Liver (tissue), 9 donors: Measurements from ENCODE around the gene TSR1. TPM values are rescaled to one million over a fixed set of nuclear protein-coding genes. Genes with fewer than 3 reads are reported as not detected.

ENCODE experiments used
- DNase-seq: peaks from one replicate; pipeline ENCODE4 v3.0.0-alpha.2; 2017; ENCODE audit warnings: low spot score
- H3K27ac ChIP-seq, 2 donors: one replicate each; pipeline ENCODE4 v1.7.0; 2013; ENCODE audit warnings: inconsistent platforms in 2 of 2, low read length in 2 of 2, control low read depth in 1 of 2, low read depth in 1 of 2, mild to moderate bottlenecking in 1 of 2
- H3K27me3 ChIP-seq, 4 donors: one replicate each; pipeline versions ENCODE4 v1.6.1 to v1.7.0; 2013; ENCODE audit warnings: low read length in 3 of 4, inconsistent platforms in 1 of 4, mild to moderate bottlenecking in 1 of 4, moderate library complexity in 1 of 4; ENCODE audit not compliant: control insufficient read depth in 4 of 4, insufficient read depth in 4 of 4
- H3K36me3 ChIP-seq, 4 donors: one replicate each; pipeline versions ENCODE4 v1.6.1 to v1.7.0; 2013; ENCODE audit warnings: low read length in 3 of 4, mild to moderate bottlenecking in 3 of 4, low read depth in 1 of 4, moderate library complexity in 1 of 4; ENCODE audit not compliant: control insufficient read depth in 4 of 4, insufficient read depth in 3 of 4
- H3K4me1 ChIP-seq, 4 donors: one replicate each; pipeline versions ENCODE4 v1.6.1 to v1.7.0; 2013; ENCODE audit warnings: low read length in 3 of 4, mild to moderate bottlenecking in 3 of 4, moderate library complexity in 1 of 4; ENCODE audit not compliant: control insufficient read depth in 4 of 4, insufficient read depth in 4 of 4
- H3K4me3 ChIP-seq, 3 donors: one replicate each; pipeline versions ENCODE4 v1.6.1 to v1.7.0; 2013; ENCODE audit warnings: low read length in 3 of 3, control low read depth in 1 of 3, low read depth in 1 of 3, mild to moderate bottlenecking in 1 of 3
- H3K9ac ChIP-seq, 2 donors: one replicate each; pipeline ENCODE4 v1.7.0; 2013; ENCODE audit warnings: low read length in 2 of 2, mild to moderate bottlenecking in 2 of 2, moderate library complexity in 2 of 2, control low read depth in 1 of 2, low read depth in 1 of 2
- H3K9me3 ChIP-seq, 4 donors: one replicate each; pipeline versions ENCODE4 v1.6.1 to v1.7.0; 2013; ENCODE audit warnings: low read length in 3 of 4; ENCODE audit not compliant: control insufficient read depth in 4 of 4
- ATF3 ChIP-seq: IDR thresholded peaks from 2 replicates; pipeline ENCODE4 v1.6.1; 2016; ENCODE audit warnings: antibody characterized with exemption
- CTCF ChIP-seq: fragments of 150-350 bp; IDR thresholded peaks from 2 replicates; pipeline ENCODE4 v1.5.1; 2017; ENCODE audit warnings: improper control_type of control experiment, low read depth, low read length; ENCODE audit not compliant: missing input control
- EGR1 ChIP-seq, 2 donors: IDR thresholded peaks; 2 replicates each; pipeline ENCODE4 v1.6.1; 2016 to 2018; ENCODE audit warnings: antibody characterized with exemption in 2 of 2, low read depth in 2 of 2
- GABPA ChIP-seq, 2 donors: IDR thresholded peaks in 1 of 2; conservative IDR thresholded peaks in 1 of 2; 2 replicates each; pipeline ENCODE4 v1.6.1; 2016; ENCODE audit warnings: antibody characterized with exemption in 2 of 2, mild to moderate bottlenecking in 1 of 2, moderate library complexity in 1 of 2
- HNF4A ChIP-seq, 2 donors: conservative IDR thresholded peaks; 2 replicates each; pipeline ENCODE4 v1.6.1; 2016; ENCODE audit warnings: antibody characterized with exemption in 2 of 2, mild to moderate bottlenecking in 2 of 2
- HNF4G ChIP-seq: IDR thresholded peaks from 2 replicates; pipeline ENCODE4 v1.6.1; 2016; ENCODE audit warnings: antibody characterized with exemption
- NR2F2 ChIP-seq: IDR thresholded peaks from 2 replicates; pipeline ENCODE4 v1.6.1; 2016; ENCODE audit warnings: antibody characterized with exemption
- SP1 ChIP-seq: IDR thresholded peaks from 2 replicates; pipeline ENCODE4 v1.6.1; 2018; ENCODE audit warnings: antibody characterized with exemption, mild to moderate bottlenecking
- YY1 ChIP-seq: IDR thresholded peaks from 2 replicates; pipeline ENCODE4 v1.6.1; 2016; ENCODE audit warnings: antibody characterized with exemption, mild to moderate bottlenecking
- WGBS: extraction: QIAGEN DNeasy Blood & Tissue Kit; methylation state at CpG from one replicate; pipeline ENCODE4 v1.1.7; 2013; 5-methylcytosine and 5-hydroxymethylcytosine counted together
- polyA plus RNA-seq, 2 donors: library from polyadenylated mRNA; stranded (reverse) in 1 of 2; unstranded in 1 of 2; fragments of 200-250 nt in 1 of 2; fragments of >200 nt in 1 of 2; fragmentation: Nextera tagmentation in 1 of 2; extraction: Ambion mirVana in 1 of 2; gene quantifications; one replicate each; pipeline versions ENCODE4 v1.2.1 to v1.2.3, GENCODE V29; 2013 to 2015
- total RNA-seq, 2 donors: library from RNA; depleted of rRNA; stranded (reverse); fragments of >200 nt; gene quantifications; one replicate each; pipeline ENCODE4 v1.2.3, GENCODE V29; 2014
- TF ChIP-seq, protein P1 (sequence below): IDR thresholded peaks from 2 replicates; pipeline ENCODE4 v1.6.1; 2016; ENCODE audit warnings: antibody characterized with exemption
- TF ChIP-seq, protein P2 (sequence below): IDR thresholded peaks from 2 replicates; pipeline ENCODE4 v1.6.1; 2016; ENCODE audit warnings: antibody characterized with exemption
- donor health status: healthy.
- donor health status: healthy.
- donor health status: healthy.
- donor health status: healthy.
- donor health status: healthy.

The TSR1 gene
- total and polyA plus RNA-seq, 4 donors = 6.5 to 27.0 (median 13.8) TPM

- no peak for TF ChIP-seq CTCF
- TF ChIP-seq, protein P1, sequence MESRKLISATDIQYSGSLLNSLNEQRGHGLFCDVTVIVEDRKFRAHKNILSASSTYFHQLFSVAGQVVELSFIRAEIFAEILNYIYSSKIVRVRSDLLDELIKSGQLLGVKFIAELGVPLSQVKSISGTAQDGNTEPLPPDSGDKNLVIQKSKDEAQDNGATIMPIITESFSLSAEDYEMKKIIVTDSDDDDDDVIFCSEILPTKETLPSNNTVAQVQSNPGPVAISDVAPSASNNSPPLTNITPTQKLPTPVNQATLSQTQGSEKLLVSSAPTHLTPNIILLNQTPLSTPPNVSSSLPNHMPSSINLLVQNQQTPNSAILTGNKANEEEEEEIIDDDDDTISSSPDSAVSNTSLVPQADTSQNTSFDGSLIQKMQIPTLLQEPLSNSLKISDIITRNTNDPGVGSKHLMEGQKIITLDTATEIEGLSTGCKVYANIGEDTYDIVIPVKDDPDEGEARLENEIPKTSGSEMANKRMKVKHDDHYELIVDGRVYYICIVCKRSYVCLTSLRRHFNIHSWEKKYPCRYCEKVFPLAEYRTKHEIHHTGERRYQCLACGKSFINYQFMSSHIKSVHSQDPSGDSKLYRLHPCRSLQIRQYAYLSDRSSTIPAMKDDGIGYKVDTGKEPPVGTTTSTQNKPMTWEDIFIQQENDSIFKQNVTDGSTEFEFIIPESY = no peak
- TF ChIP-seq ATF3 = no peak
- TF ChIP-seq, protein P2, sequence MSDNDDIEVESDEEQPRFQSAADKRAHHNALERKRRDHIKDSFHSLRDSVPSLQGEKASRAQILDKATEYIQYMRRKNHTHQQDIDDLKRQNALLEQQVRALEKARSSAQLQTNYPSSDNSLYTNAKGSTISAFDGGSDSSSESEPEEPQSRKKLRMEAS = no peak
- TF ChIP-seq GABPA (IDR thresholded peaks at IDR 0.05 in 1 of 2, conservative IDR thresholded peaks at IDR 0.05 in 1 of 2) = no peak
These were observed 44.8 kb upstream of the TSR1 start (continued) for GRCh38 chr17:2380950-2381649.

DNA sequence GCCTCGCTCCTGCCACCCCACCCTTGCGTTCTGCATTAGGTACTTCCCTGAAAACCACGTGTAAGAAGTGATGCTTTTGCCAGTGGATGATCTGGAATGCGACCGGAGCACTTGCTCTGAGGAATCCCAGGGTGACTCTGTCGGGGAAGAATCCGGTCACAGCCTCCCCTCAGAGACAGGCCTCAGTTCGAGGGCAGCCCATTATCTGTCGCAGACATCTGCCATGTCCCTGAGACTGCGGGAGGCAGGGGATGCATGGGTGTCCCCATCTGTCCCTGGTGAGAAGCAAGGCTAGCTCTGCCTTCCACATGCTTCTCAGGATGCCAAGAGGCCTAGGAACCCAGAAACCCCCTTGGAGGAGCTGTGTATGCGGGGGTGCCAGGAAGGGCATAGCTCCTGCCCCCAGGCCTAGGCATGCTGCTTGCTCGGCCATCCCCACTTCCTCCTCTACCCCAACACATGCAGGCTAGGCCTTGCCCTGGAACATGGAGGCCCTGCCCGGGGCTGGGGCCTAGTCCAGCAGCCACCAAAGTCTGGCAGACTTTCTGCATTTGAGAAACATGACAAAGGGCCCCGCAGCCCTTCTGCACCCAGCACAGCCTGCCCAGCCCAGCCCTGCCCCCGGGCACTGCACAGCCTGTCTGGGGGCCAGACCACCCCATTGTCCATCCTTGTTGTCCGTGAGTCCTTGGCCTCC is 44.1 kb upstream of the TSR1 start:
- Histone ChIP-seq H3K27me3 (no peaks in the 10 kb centered on the region), H3K4me1 (peaks cover 3 to 20% (median 13%) of the 10 kb centered on the region in 4 donors), H3K36me3 (peaks cover 0 to 31% (median 2%) of the 10 kb centered on the region in 4 donors), H3K9ac (no peak overlapping the region), H3K9me3 (no peaks in the 10 kb centered on the region), H3K4me3 (no peak overlapping the region), H3K27ac (no peak overlapping the region)
- no peak for DNase-seq
- 90% methylated on average over 16 of the region's 16 CpGs for WGBS
- no peak for TF ChIP-seq SP1
- no peak for TF ChIP-seq YY1
- TF ChIP-seq, protein P1 = no peak
- no peak for TF ChIP-seq NR2F2
- TF ChIP-seq CTCF = no peak
- no peak for TF ChIP-seq EGR1 (IDR thresholded peaks at IDR 0.05; ENCODE audit: low read depth in 2 of 2)
- TF ChIP-seq HNF4G = no peak
- no peak for TF ChIP-seq HNF4A (conservative IDR thresholded peaks at IDR 0.05)
